Endothelial cell of umbilical vein (primary cell): ENCODE data around the gene CNTNAP2. TPM values are rescaled to one million over a fixed set of nuclear protein-coding genes. Genes with fewer than 3 reads are reported as not detected.

Experiments
- BruUV-seq: library from RNA; stranded (reverse); fragments of 400-500 nt; replicated peaks from 2 replicates; lab custom pipeline; 2021; lab: Mats Ljungman, UMichigan
- CTCF ChIA-PET: fragments of 300-600, 350-600 bp; sonication (Branson Sonifier 250); formaldehyde crosslinking; loops from one replicate; lab custom pipeline; 2021; ENCODE audit warnings: antibody characterized with exemption, inconsistent platforms; lab: Charles Lee
- POLR2A ChIA-PET: fragments of 300-600, 350-600 bp; sonication (Branson Sonifier 250); formaldehyde crosslinking; loops from one replicate; lab custom pipeline; 2021; ENCODE audit warnings: antibody characterized with exemption, inconsistent platforms; lab: Charles Lee
- DNase-seq: peaks from one replicate; pipeline ENCODE4 v3.0.0-alpha.2; 2011; ENCODE audit warnings: low read depth, low spot score
- FAIRE-seq: peaks from 2 replicates; lab custom pipeline; 2011; peaks lifted over from hg19 to GRCh38; lab: Jason Lieb, UNC
- H2AFZ ChIP-seq: 2 replicates; pipeline ENCODE4 v1.6.0; 2012; ENCODE audit warnings: low read depth, low read length, control low read depth, inconsistent platforms
- H3K27ac ChIP-seq: 2 replicates; pipeline ENCODE4 v1.5.1; 2011; ENCODE audit warnings: low read depth, mild to moderate bottlenecking, control low read depth, low read length, moderate library complexity; ENCODE audit not compliant: insufficient read depth
- H3K27me3 ChIP-seq, 2 experiments: 2 replicates each; pipeline versions ENCODE4 v1.6.0 to v1.6.1; 2011; ENCODE audit warnings: low read length in 2 of 2, mixed read lengths in 1 of 2; ENCODE audit not compliant: control insufficient read depth in 2 of 2, insufficient read depth in 2 of 2
- H3K36me3 ChIP-seq, 2 experiments: 2 replicates in 1 of 2; 3 replicates in 1 of 2; pipeline ENCODE4 v1.5.1; 2011; ENCODE audit warnings: low read length in 2 of 2, mild to moderate bottlenecking in 1 of 2, moderate library complexity in 1 of 2; ENCODE audit not compliant: control insufficient read depth in 2 of 2, insufficient read depth in 2 of 2; ENCODE audit errors: extremely low read depth in 1 of 2
- H3K4me1 ChIP-seq: 3 replicates; pipeline ENCODE4 v1.5.1; 2011; ENCODE audit warnings: mild to moderate bottlenecking, low read length; ENCODE audit not compliant: control insufficient read depth, insufficient read depth; ENCODE audit errors: extremely low read depth
- H3K4me2 ChIP-seq: 2 replicates; pipeline ENCODE4 v1.6.1; 2011; ENCODE audit warnings: low read length, control low read depth, mixed read lengths; ENCODE audit not compliant: insufficient read depth
- H3K4me3 ChIP-seq, 3 experiments: fragments of 200-600 bp in 1 of 3; sonication (generic), shearing (Covaris generic) in 1 of 3; replicated peaks in 1 of 3; 2 replicates each; pipeline ENCODE4 v1.5.1; 2011 to 2016; ENCODE audit warnings: control low read depth in 3 of 3, low read length in 3 of 3, mild to moderate bottlenecking in 2 of 3, inconsistent platforms in 1 of 3, low read depth in 1 of 3, moderate library complexity in 1 of 3; ENCODE audit not compliant: insufficient read depth in 1 of 3
- H3K79me2 ChIP-seq: 2 replicates; pipeline ENCODE4 v1.6.0; 2012; ENCODE audit warnings: low read length, inconsistent platforms; ENCODE audit not compliant: control insufficient read depth, insufficient read depth
- H3K9ac ChIP-seq: replicated peaks from 2 replicates; pipeline ENCODE3; 2011; ENCODE audit warnings: low read length, control low read depth; ENCODE audit not compliant: insufficient read depth; ENCODE audit errors: extremely low read depth
- H3K9me1 ChIP-seq: replicated peaks from 3 replicates; pipeline ENCODE4 v1.6.0; 2011; ENCODE audit warnings: mild to moderate bottlenecking, low read length; ENCODE audit not compliant: control insufficient read depth, insufficient read depth; ENCODE audit errors: extremely low read depth
- H3K9me3 ChIP-seq: replicated peaks from 2 replicates; pipeline ENCODE4 v1.5.1; 2012; ENCODE audit warnings: low read length, inconsistent platforms; ENCODE audit not compliant: control insufficient read depth, insufficient read depth
- H4K20me1 ChIP-seq: replicated peaks from 2 replicates; pipeline ENCODE3; 2011; ENCODE audit warnings: mild to moderate bottlenecking, low read length; ENCODE audit not compliant: control insufficient read depth, insufficient read depth; ENCODE audit errors: extremely low read depth
- CTCF ChIP-seq, 2 donors: IDR thresholded peaks; 1 replicate in 1 of 2; 2 replicates in 1 of 2; pipeline ENCODE4 v1.5.1; 2011; ENCODE audit warnings: low read length in 2 of 2, mild to moderate bottlenecking in 2 of 2, moderate library complexity in 2 of 2, control low read depth in 1 of 2, inconsistent platforms in 1 of 2, low read depth in 1 of 2; ENCODE audit not compliant: insufficient read depth in 1 of 2; ENCODE audit errors: extremely low read depth in 1 of 2
- EZH2 ChIP-seq: IDR thresholded peaks from 2 replicates; pipeline ENCODE4 v1.6.1; 2012; ENCODE audit warnings: borderline replicate concordance, low read depth, mild to moderate bottlenecking, moderate library complexity, low read length, inconsistent platforms; ENCODE audit not compliant: severe bottlenecking
- FOS ChIP-seq: IDR thresholded peaks from 2 replicates; pipeline ENCODE4 v1.6.1; 2011; ENCODE audit warnings: mild to moderate bottlenecking, low read length, moderate library complexity, borderline replicate concordance; ENCODE audit not compliant: insufficient read depth
- GATA2 ChIP-seq: IDR thresholded peaks from 2 replicates; pipeline ENCODE4 v1.7.0; 2011; ENCODE audit warnings: low read depth, mild to moderate bottlenecking, moderate library complexity, mixed read lengths, low read length; ENCODE audit not compliant: insufficient read length, insufficient read depth
- JUN ChIP-seq: IDR thresholded peaks from 2 replicates; pipeline ENCODE4 v1.6.1; 2011; ENCODE audit warnings: borderline replicate concordance, low read depth; ENCODE audit not compliant: insufficient read length, insufficient read depth
- MAX ChIP-seq: IDR thresholded peaks from 2 replicates; pipeline ENCODE4 v1.6.1; 2011; ENCODE audit not compliant: insufficient read depth, insufficient read length
- MYC ChIP-seq: IDR thresholded peaks from one replicate; pipeline ENCODE4 v1.6.1; 2011; ENCODE audit warnings: mild to moderate bottlenecking, low read depth, low read length
- POLR2A ChIP-seq: IDR thresholded peaks from 2 replicates; pipeline ENCODE4 v1.6.1; 2012; ENCODE audit warnings: low read depth, mild to moderate bottlenecking, control low read depth, low read length
- POLR2AphosphoS5 ChIP-seq: IDR thresholded peaks from 2 replicates; pipeline ENCODE4 v1.6.1; 2012; ENCODE audit warnings: low read depth, mild to moderate bottlenecking, control low read depth, low read length, moderate library complexity; ENCODE audit not compliant: insufficient read depth
- dilution Hi-C: fragments of 300-500 bp; cut with MboI; formaldehyde crosslinking; loops from one replicate; pipeline ENCODE4 v1.15.0; 2019; ENCODE audit warnings: low sequenced_read_pairs; ENCODE audit not compliant: extremely low pct_ligation_motif_present
- intact Hi-C: fragments of 100-400 bp; cut with micrococcal nuclease; formaldehyde crosslinking; loops from one replicate; pipeline ENCODE4 v1.10.0; 2022
- polyA plus RNA-seq, 4 experiments: library from polyadenylated mRNA; depleted of rRNA in 3 of 4; stranded (reverse) in 3 of 4; unstranded in 1 of 4; fragments of >200 nt; gene quantifications; 2 replicates each; pipeline versions ENCODE4 v1.2.1 to v1.2.3, GENCODE V29; 2011 to 2012; ENCODE audit warnings: missing spikeins in 1 of 4
- total RNA-seq: library from RNA; stranded (reverse); gene quantifications from 2 replicates; pipeline ENCODE4 v1.2.3, GENCODE V29; 2021

The CNTNAP2 gene
- total and polyA plus RNA-seq, 2 donors (not counting 3 experiments of a cell fraction or from before 2014, with no cell fraction given) = not detected

GRCh38 chr7:147944321-147944720, 1827.7 kb downstream of the CNTNAP2 start:
- DNase-seq = no peak
- Histone ChIP-seq H3K79me2 (no peaks in the 10 kb centered on the region), H3K27me3 (no peaks in the 10 kb centered on the region), H3K9me3 (no peaks in the 10 kb centered on the region), H3K9ac (no peak overlapping the region), H3K9me1 (no peaks in the 10 kb centered on the region), H4K20me1 (no peaks in the 10 kb centered on the region), H3K27ac (no peak overlapping the region), H2AFZ (no peak overlapping the region), H3K4me3 (no peak overlapping the region), H3K36me3 (no peaks in the 10 kb centered on the region), H3K4me2 (no peak overlapping the region), H3K4me1 (no peaks in the 10 kb centered on the region)
- ChIA-PET CTCF (no interaction called here), POLR2A (no interaction called here)
- TF ChIP-seq CTCF (IDR thresholded peaks at IDR 0.05; ENCODE audit: extremely low read depth in 1 of 2, insufficient read depth in 1 of 2, low read depth in 1 of 2, low read length in 2 of 2) (no peak), JUN (no peak), FOS (no peak), POLR2AphosphoS5 (no peak), GATA2 (no peak), MAX (no peak), MYC (no peak), POLR2A (no peak), EZH2 (no peak)
- no peak for FAIRE-seq
- dilution Hi-C loops = no loop called here
- intact Hi-C loops = no loop called here
- BruUV-seq = no TSS peak
